T-cell (primary cell): ENCODE data around the gene LSM4. TPM values are rescaled to one million over a fixed set of nuclear protein-coding genes. Genes with fewer than 3 reads are reported as not detected.
A peak's percentile ranks its signal among the peaks of the same experiment; 100 is the strongest.
"Not testable (repeated sequence)": the region's sequence is repeated elsewhere in the genome, so short reads cannot be mapped to it uniquely, and the experiment has no call there.

Experiments used
- ATAC-seq, 4 experiments: fragments of 200-7000 bp in 3 of 4; fragments of 150-1000 bp in 1 of 4; cut with Tn5 transposase; replicated peaks in 1 of 4; 1 replicate in 3 of 4; 2 replicates in 1 of 4; pipeline ENCODE4 v1.10.0; 2021; ENCODE audit warnings: moderate library complexity in 3 of 4, mild to moderate bottlenecking in 2 of 4, moderate number of reproducible peaks in 1 of 4
- CTCF ChIA-PET, 2 donors: fragments of 300-600 bp; sonication (Branson Sonifier 250); formaldehyde crosslinking; loops; one replicate each; lab custom pipeline; 2022; ENCODE audit warnings: antibody characterized with exemption in 2 of 2; lab: Charles Lee
- POLR2A ChIA-PET, 2 donors: fragments of 300-600 bp; sonication (Branson Sonifier 250); formaldehyde crosslinking; loops; one replicate each; lab custom pipeline; 2022; ENCODE audit warnings: antibody characterized with exemption in 2 of 2; lab: Charles Lee
- DNase-seq, 35 experiments: peaks; one replicate each; pipeline versions ENCODE4 v3.0.0 to v3.0.0-alpha.2; 2013 to 2023
- H3K27ac ChIP-seq: one replicate; pipeline ENCODE4 v1.5.1; 2013; ENCODE audit warnings: low read length
- H3K27me3 ChIP-seq, 2 experiments: replicated peaks in 1 of 2; 1 replicate in 1 of 2; 2 replicates in 1 of 2; pipeline versions ENCODE4 v1.6.1 to v1.7.0; 2013; ENCODE audit warnings: low read length in 1 of 2, mixed read lengths in 1 of 2; ENCODE audit not compliant: control insufficient read depth in 2 of 2, insufficient read depth in 2 of 2; ENCODE audit errors: extremely low read depth in 1 of 2
- H3K36me3 ChIP-seq, 2 donors: 1 replicate in 1 of 2; 2 replicates in 1 of 2; pipeline versions ENCODE4 v1.6.1 to v1.7.0; 2013; ENCODE audit warnings: low read length in 1 of 2; ENCODE audit not compliant: control insufficient read depth in 2 of 2, insufficient read depth in 1 of 2; ENCODE audit errors: extremely low read depth in 1 of 2
- H3K4me1 ChIP-seq, 2 experiments: 1 replicate in 1 of 2; 2 replicates in 1 of 2; pipeline versions ENCODE4 v1.6.1 to v1.7.0; 2013; ENCODE audit warnings: low read length in 2 of 2, mixed read lengths in 1 of 2; ENCODE audit not compliant: insufficient read depth in 2 of 2, control insufficient read depth in 1 of 2; ENCODE audit errors: extremely low read depth in 1 of 2
- H3K4me3 ChIP-seq, 2 donors: 1 replicate in 1 of 2; 2 replicates in 1 of 2; pipeline versions ENCODE4 v1.5.1 to v1.7.0; 2013; ENCODE audit warnings: mild to moderate bottlenecking in 2 of 2, low read length in 1 of 2, moderate library complexity in 1 of 2; ENCODE audit not compliant: control insufficient read depth in 1 of 2; ENCODE audit errors: extremely low read depth in 1 of 2
- H3K9me3 ChIP-seq: 2 replicates; pipeline ENCODE4 v1.7.0; 2013
- H3K27ac Mint-ChIP-seq, 2 donors: one replicate each; pipeline ENCODE4 v1.8.0; 2020 to 2021; ENCODE audit warnings: mild to moderate bottlenecking in 2 of 2, mixed read lengths in 2 of 2
- H3K27me3 Mint-ChIP-seq, 2 donors: one replicate each; pipeline ENCODE4 v1.8.0; 2021 to 2022; ENCODE audit warnings: mixed read lengths in 2 of 2
- H3K36me3 Mint-ChIP-seq: one replicate; pipeline ENCODE4 v1.8.0; 2021; ENCODE audit warnings: mixed read lengths
- H3K4me1 Mint-ChIP-seq, 3 donors: one replicate each; pipeline ENCODE4 v1.8.0; 2020 to 2022; ENCODE audit warnings: mixed read lengths in 3 of 3, mild to moderate bottlenecking in 1 of 3
- H3K4me3 Mint-ChIP-seq, 3 donors: one replicate each; pipeline ENCODE4 v1.8.0; 2020 to 2022; ENCODE audit warnings: mild to moderate bottlenecking in 3 of 3, mixed read lengths in 3 of 3, moderate library complexity in 3 of 3
- H3K9me3 Mint-ChIP-seq, 3 donors: one replicate each; pipeline ENCODE4 v1.8.0; 2020 to 2022; ENCODE audit warnings: mixed read lengths in 3 of 3
- WGBS: methylation state at CpG from one replicate; pipeline ENCODE4 v1.1.5; 2013; ENCODE audit warnings: missing lambda C conversion rate; ENCODE audit not compliant: insufficient coverage; 5-methylcytosine and 5-hydroxymethylcytosine counted together
- total RNA-seq, 35 experiments: library from RNA in 6 of 35; stranded (reverse) in 6 of 35; fragments of 120-200 nt in 1 of 35; gene quantifications; one replicate each; pipeline versions ENCODE4 v1.2.1 to v1.2.4 and lab custom pipeline; 2013 to 2026

The LSM4 gene
- total RNA-seq, 5 donors from 2014 or later (not counting 1 experiment from before 2014, with no cell fraction given): 58.5 to 82.7 (median 69.1) TPM

DNA sequence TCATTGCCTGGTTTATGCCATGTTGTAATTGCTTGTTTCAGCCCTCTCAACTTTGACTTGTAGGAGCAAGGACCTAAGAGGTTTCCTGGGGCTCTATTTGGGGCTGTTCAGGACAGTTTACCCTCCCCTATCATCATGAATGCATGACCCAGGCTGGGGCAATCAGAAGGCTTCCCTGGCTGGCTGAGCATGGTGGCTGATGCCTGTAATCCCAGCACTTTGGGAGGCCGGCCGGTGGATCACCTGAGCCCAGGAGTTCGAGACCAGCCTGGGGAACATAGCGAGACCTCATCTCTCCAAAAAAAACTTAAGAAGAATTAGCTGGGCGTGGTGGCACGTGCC, 6.1 kb upstream of the LSM4 start:
- Mint-ChIP-seq H3K4me3 (peak overlapping the region in 1 of 3 donors; percentile 59), H3K27ac (no peak overlapping the region)

DNA sequence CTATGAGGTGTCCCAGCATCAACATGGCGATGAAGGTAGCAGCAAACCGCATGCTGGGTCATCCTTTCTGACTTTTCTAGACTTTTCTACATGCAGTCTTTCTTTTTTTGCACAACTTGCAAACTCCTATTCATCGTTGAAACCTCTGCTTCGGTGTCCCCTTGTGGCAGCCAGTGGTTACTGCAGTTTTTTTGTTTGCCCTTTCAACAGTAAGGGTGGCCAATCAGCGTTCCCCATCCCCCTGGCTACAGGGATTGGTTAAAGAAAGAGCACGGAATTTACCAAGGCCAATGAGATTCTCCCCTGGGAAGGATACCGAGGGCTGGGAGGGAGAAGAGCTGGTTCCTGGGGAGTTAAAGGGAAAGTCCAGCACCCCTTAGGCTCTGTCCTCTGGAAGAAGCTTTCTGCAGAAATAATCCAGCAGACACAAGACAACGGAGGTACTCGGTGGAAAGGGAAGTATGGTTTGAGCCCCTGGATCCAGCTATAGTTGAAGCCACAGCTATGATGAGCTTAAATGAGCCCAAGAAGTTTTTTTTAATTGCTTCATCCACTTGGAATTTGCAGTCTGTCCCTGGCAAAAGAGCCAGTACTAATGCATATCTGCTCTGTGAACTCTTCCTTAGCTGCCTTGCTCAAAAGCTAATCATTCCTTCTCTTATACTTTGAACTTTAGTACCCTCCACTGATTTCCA, 5.6 kb upstream of the LSM4 start:
- Histone ChIP-seq H3K27me3 (peaks cover 0 to 12% of the 10 kb centered on the region in 2 experiments), H3K36me3 (no peaks in the 10 kb centered on the region), H3K4me1 (peaks cover 14 to 21% of the 10 kb centered on the region in 2 experiments), H3K27ac (peak overlapping the region; percentile 16), H3K9me3 (no peaks in the 10 kb centered on the region), H3K4me3 (peak overlapping the region; percentile 36 to 49)
- peak; percentile 99 for ATAC-seq
- no peaks in the 10 kb centered on the region for H3K27me3 Mint-ChIP-seq
- no peaks in the 10 kb centered on the region for H3K36me3 Mint-ChIP-seq
- 0% methylated on average over 4 of the region's 9 CpGs for WGBS
- H3K9me3 Mint-ChIP-seq: no peaks in the 10 kb centered on the region
- POLR2A ChIA-PET: interaction anchor here (0.5 to 2.5 kb wide), 12 partner anchors 11 to 100 kb away, joined by 3 to 37 read pairs (median 5); partner anchors contain the start of genes JUND (in 2 of the 2) and IQCN (in 1 of the 2)
- H3K27ac Mint-ChIP-seq: peak overlapping the region; percentile 3 to 68
- H3K4me3 Mint-ChIP-seq: peak overlapping the region; percentile 15 to 59 (median 55)
- H3K4me1 Mint-ChIP-seq: peaks cover 18 to 19% (median 18%) of the 10 kb centered on the region in 3 donors
- CTCF ChIA-PET: interaction anchor here (0.5 to 2.9 kb wide), 28 partner anchors 10 to 241 kb away, joined by 3 to 35 read pairs (median 5); partner anchors contain the start of genes ELL (in 1 of the 2), IQCN (in 1 of the 2), JUND (in 1 of the 2) and MPV17L2 (in 1 of the 2)
- peak; percentile 66 to 92 (median 83) for DNase-seq

More for the DNA sequence above, 6.1 kb upstream of the LSM4 start:
- ATAC-seq (no peak), DNase-seq (no peak)
- Histone ChIP-seq H3K27ac (no peak overlapping the region), H3K36me3 (no peaks in the 10 kb centered on the region), H3K27me3 (peaks cover 0 to 14% of the 10 kb centered on the region in 2 experiments), H3K9me3 (no peaks in the 10 kb centered on the region), H3K4me3 (no peak overlapping the region), H3K4me1 (peaks cover 8 to 16% of the 10 kb centered on the region in 2 experiments)
- Mint-ChIP-seq H3K27me3 (no peaks in the 10 kb centered on the region), H3K9me3 (no peaks in the 10 kb centered on the region), H3K36me3 (no peaks in the 10 kb centered on the region), H3K4me1 (peaks cover 13 to 14% (median 13%) of the 10 kb centered on the region in 3 donors)
- 94% methylated on average over 5 of the region's 6 CpGs for WGBS
- ChIA-PET POLR2A (interaction anchor here (0.5 to 2.5 kb wide), 10 partner anchors 10 to 676 kb away, joined by 3 to 37 read pairs (median 6); partner anchors contain the start of genes JUND (in 2 of the 2) and IQCN (in 1 of the 2)), CTCF (interaction anchor here (0.5 to 2.9 kb wide), 27 partner anchors 10 to 260 kb away, joined by 3 to 35 read pairs (median 5); partner anchors contain the start of genes ELL (in 1 of the 2), IQCN (in 1 of the 2), JUND (in 1 of the 2) and MPV17L2 (in 1 of the 2))

DNA sequence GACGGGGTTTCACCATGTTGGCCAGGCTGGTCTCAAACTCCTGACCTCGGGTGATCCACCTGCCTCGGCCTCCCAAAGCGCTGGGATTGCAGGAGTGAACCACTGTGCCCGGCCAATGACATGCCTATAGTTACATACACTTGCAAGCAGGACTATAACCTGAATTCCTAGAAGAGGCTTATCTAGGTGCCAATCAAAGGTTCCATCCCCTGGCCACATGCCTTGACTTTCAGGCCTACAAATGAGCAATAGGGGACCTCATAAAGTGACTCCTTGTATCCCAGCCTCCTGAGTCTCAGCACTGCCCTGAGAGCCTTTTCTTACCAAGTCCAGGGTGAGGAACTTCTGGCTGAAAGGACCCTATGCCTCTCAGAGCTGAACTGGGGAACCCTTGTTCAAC, 3.9 kb upstream of the LSM4 start:
- Histone ChIP-seq H3K27me3 (peaks cover 0 to 4% of the 10 kb centered on the region in 2 experiments), H3K27ac (no peak overlapping the region), H3K4me3 (no peak overlapping the region), H3K9me3 (no peaks in the 10 kb centered on the region), H3K4me1 (peaks cover 22 to 35% of the 10 kb centered on the region in 2 experiments), H3K36me3 (no peaks in the 10 kb centered on the region)
- CTCF ChIA-PET: interaction anchor here in 1 of 2 donors (1.0 kb wide), 1 partner anchor 48 kb away, joined by 3 read pairs; no protein-coding TSS in a partner anchor
- H3K27ac Mint-ChIP-seq: no peak overlapping the region
- 80% methylated on average over 1 of the region's 5 CpGs for WGBS
- POLR2A ChIA-PET: interaction anchor here (0.6 to 1.0 kb wide), 2 partner anchors 49 to 51 kb away, joined by 3 to 4 read pairs; no protein-coding TSS in a partner anchor
- no peak for ATAC-seq
- H3K4me1 Mint-ChIP-seq: peaks cover 30 to 31% (median 31%) of the 10 kb centered on the region in 3 donors
- DNase-seq: no peak
- H3K36me3 Mint-ChIP-seq: no peaks in the 10 kb centered on the region
- no peaks in the 10 kb centered on the region for H3K9me3 Mint-ChIP-seq
- H3K4me3 Mint-ChIP-seq: no peak overlapping the region
- H3K27me3 Mint-ChIP-seq: no peaks in the 10 kb centered on the region

DNA sequence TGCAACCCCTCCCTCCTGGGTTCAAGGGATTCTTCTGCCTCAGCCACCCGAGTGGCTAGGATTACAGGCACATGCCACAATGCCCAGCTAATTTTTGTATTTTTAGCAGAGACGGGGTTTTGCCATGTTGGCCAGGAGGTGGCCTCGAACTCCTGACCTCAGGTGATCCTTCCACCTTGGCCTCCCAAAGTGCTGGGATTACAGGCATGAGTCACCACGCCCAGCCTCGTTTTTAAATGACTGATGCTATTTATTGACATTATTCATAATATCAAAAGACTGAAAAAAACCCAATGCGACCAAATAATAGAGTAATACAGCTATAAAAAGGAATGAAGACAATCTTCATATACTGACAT, 1.5 kb upstream of the LSM4 start:
- peaks cover 51 to 52% (median 52%) of the 10 kb centered on the region in 3 donors for H3K4me1 Mint-ChIP-seq
- ChIA-PET POLR2A (interaction anchor here in 1 of 2 donors (0.7 to 1.2 kb wide), 2 partner anchors 23 to 45 kb away, joined by 3 read pairs; no protein-coding TSS in a partner anchor), CTCF (interaction anchor here (0.8 to 1.1 kb wide), 2 partner anchors 45 to 72 kb away, joined by 3 read pairs; no protein-coding TSS in a partner anchor)
- not testable (repeated sequence) for DNase-seq, ATAC-seq, H3K27me3 ChIP-seq, H3K9me3 Mint-ChIP-seq, H3K36me3 Mint-ChIP-seq, H3K4me3 ChIP-seq, H3K27me3 Mint-ChIP-seq, H3K9me3 ChIP-seq
- Histone ChIP-seq H3K4me1 (peaks cover 34 to 60% of the 10 kb centered on the region in 2 experiments), H3K36me3 (peaks cover 0 to 10% of the 10 kb centered on the region in 2 donors), H3K27ac (peak overlapping the region; percentile 94)
- 86% methylated on average over 3 of the region's 6 CpGs for WGBS
- peak overlapping the region; percentile 96 to 98 for H3K27ac Mint-ChIP-seq
- H3K4me3 Mint-ChIP-seq: peak overlapping the region in 1 of 3 donors; percentile 20

DNA sequence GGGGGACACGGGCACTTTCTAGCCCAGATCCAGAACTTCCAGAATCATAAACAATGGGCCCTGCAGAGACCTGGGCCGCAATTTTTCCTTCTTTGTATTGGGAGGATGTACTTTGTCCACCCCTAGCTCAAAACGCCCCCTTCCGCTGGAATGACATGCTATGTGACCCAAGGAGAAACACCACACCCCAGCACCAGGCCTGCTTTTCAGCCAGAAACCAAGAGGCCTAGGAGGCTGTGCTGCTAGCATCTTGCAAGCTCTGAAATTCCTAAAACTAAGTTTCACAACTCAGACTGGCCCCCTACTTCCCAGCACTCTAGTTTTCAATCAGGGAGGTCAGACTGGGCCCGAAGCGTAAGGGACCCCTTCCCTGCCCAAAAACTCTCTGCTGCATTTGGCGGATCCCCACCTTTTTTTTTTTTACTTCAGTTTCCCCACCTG, 538 bp downstream of the LSM4 start:
- Mint-ChIP-seq H3K36me3 (no peaks in the 10 kb centered on the region), H3K4me1 (peaks cover 58 to 61% (median 60%) of the 10 kb centered on the region in 3 donors), H3K9me3 (no peaks in the 10 kb centered on the region), H3K27me3 (no peaks in the 10 kb centered on the region), H3K4me3 (peak overlapping the region; percentile 80 to 86 (median 82)), H3K27ac (peak overlapping the region; percentile 95 to 98)
- peak in 2 of 35 experiments; percentile 16 to 43 for DNase-seq
- Histone ChIP-seq H3K27me3 (no peaks in the 10 kb centered on the region), H3K27ac (peak overlapping the region; percentile 75), H3K4me1 (peaks cover 37 to 68% of the 10 kb centered on the region in 2 experiments), H3K9me3 (no peaks in the 10 kb centered on the region), H3K4me3 (peak overlapping the region; percentile 84 to 93), H3K36me3 (peaks cover 0 to 10% of the 10 kb centered on the region in 2 donors)
- WGBS: 0% methylated on average over 7 of the region's 7 CpGs
- CTCF ChIA-PET: interaction anchor here in 1 of 2 donors (0.6 to 2.8 kb wide), 7 partner anchors 17 to 90 kb away, joined by 3 to 34 read pairs (median 4); partner anchors contain the start of gene JUND
- no peak for ATAC-seq
- POLR2A ChIA-PET: interaction anchor here (0.5 to 3.0 kb wide), 6 partner anchors 17 to 586 kb away, joined by 3 to 67 read pairs (median 3); partner anchors contain the start of gene JUND (in 2 of the 2)
